ENCODE results near the gene TMEM109.

Gene TMEM109

GRCh38 chr11:60918251-60918938 is 4.4 kb downstream of the TMEM109 start:
- DNase-seq (ENCODE audit: low read depth) = no peak
- TF ChIP-seq CTCF (IDR thresholded peaks at IDR 0.05; ENCODE audit: control insufficient read depth, extremely low read depth, insufficient read depth) = no peak
- no peak overlapping the region for H3K4me3 ChIP-seq (ENCODE audit: low read depth, low read length)

GRCh38 chr11:60918939-60919265 is 4.9 kb downstream of the TMEM109 start:
- no peak overlapping the region for H3K4me3 ChIP-seq (ENCODE audit: low read depth, low read length)
- DNase-seq (ENCODE audit: low read depth) = no peak
- TF ChIP-seq CTCF (IDR thresholded peaks at IDR 0.05; ENCODE audit: control insufficient read depth, extremely low read depth, insufficient read depth) = no peak

GRCh38 chr11:60919320-60919719 is 5.4 kb downstream of the TMEM109 start:
- no peak for DNase-seq (ENCODE audit: low read depth)
- no peak for TF ChIP-seq CTCF (IDR thresholded peaks at IDR 0.05; ENCODE audit: control insufficient read depth, extremely low read depth, insufficient read depth)
- no peak overlapping the region for H3K4me3 ChIP-seq (ENCODE audit: low read depth, low read length)

GRCh38 chr11:60919956-60920355 is 6.0 kb downstream of the TMEM109 start:
- no peak for TF ChIP-seq CTCF (IDR thresholded peaks at IDR 0.05; ENCODE audit: control insufficient read depth, extremely low read depth, insufficient read depth)
- no peak for DNase-seq (ENCODE audit: low read depth)
- H3K4me3 ChIP-seq (ENCODE audit: low read depth, low read length) = no peak overlapping the region

- TF ChIP-seq CTCF (IDR thresholded peaks at IDR 0.05; ENCODE audit: control insufficient read depth, extremely low read depth, insufficient read depth) = no peak
- no peak overlapping the region for H3K4me3 ChIP-seq (ENCODE audit: low read depth, low read length)
- no peak for DNase-seq (ENCODE audit: low read depth)
Measured at GRCh38 chr11:60921259-60921658, 7.3 kb downstream of the TMEM109 start.

- DNase-seq (ENCODE audit: low read depth) = no peak
- no peak for TF ChIP-seq CTCF (IDR thresholded peaks at IDR 0.05; ENCODE audit: control insufficient read depth, extremely low read depth, insufficient read depth)
- no peak overlapping the region for H3K4me3 ChIP-seq (ENCODE audit: low read depth, low read length)
Measured at GRCh38 chr11:60921777-60922335, 7.9 kb downstream of the TMEM109 start.

GRCh38 chr11:60922906-60923305 is 8.9 kb downstream of the TMEM109 start:
- H3K4me3 ChIP-seq (ENCODE audit: low read depth, low read length) = no peak overlapping the region
- DNase-seq (ENCODE audit: low read depth) = no peak
- no peak for TF ChIP-seq CTCF (IDR thresholded peaks at IDR 0.05; ENCODE audit: control insufficient read depth, extremely low read depth, insufficient read depth)
